Immature natural killer cell (primary cell): ENCODE data around the gene PSMD3. TPM values are rescaled to one million over a fixed set of nuclear protein-coding genes. Genes with fewer than 3 reads are reported as not detected.

Experiments
- DNase-seq, 3 donors: peaks; one replicate each; pipeline ENCODE4 v3.0.0; 2022; ENCODE audit warnings: mixed read lengths in 1 of 3
- H3K27ac Mint-ChIP-seq, 6 donors: one replicate each; pipeline ENCODE4 v1.8.0; 2020; ENCODE audit warnings: mixed read lengths in 6 of 6, mild to moderate bottlenecking in 5 of 6, inconsistent platforms in 4 of 6, moderate library complexity in 3 of 6
- H3K27me3 Mint-ChIP-seq, 3 donors: one replicate each; pipeline ENCODE4 v1.8.0; 2020 to 2021; ENCODE audit warnings: low read depth in 3 of 3, mild to moderate bottlenecking in 3 of 3, mixed read lengths in 3 of 3, moderate library complexity in 3 of 3, inconsistent platforms in 1 of 3
- H3K36me3 Mint-ChIP-seq, 3 donors: one replicate each; pipeline ENCODE4 v1.8.0; 2020; ENCODE audit warnings: mixed read lengths in 3 of 3, inconsistent platforms in 2 of 3, mild to moderate bottlenecking in 2 of 3
- H3K4me1 Mint-ChIP-seq, 2 donors: one replicate each; pipeline ENCODE4 v1.8.0; 2020; ENCODE audit warnings: inconsistent platforms in 2 of 2, mild to moderate bottlenecking in 2 of 2, mixed read lengths in 2 of 2, moderate library complexity in 1 of 2
- H3K4me3 Mint-ChIP-seq, 5 donors: one replicate each; pipeline ENCODE4 v1.8.0; 2020; ENCODE audit warnings: mild to moderate bottlenecking in 5 of 5, mixed read lengths in 5 of 5, inconsistent platforms in 3 of 5, moderate library complexity in 3 of 5
- H3K9me3 Mint-ChIP-seq, 6 donors: one replicate each; pipeline ENCODE4 v1.8.0; 2020; ENCODE audit warnings: mild to moderate bottlenecking in 6 of 6, mixed read lengths in 6 of 6, inconsistent platforms in 4 of 6, moderate library complexity in 3 of 6
- polyA plus RNA-seq, 3 donors: library from polyadenylated mRNA; unstranded; fragments of 300-500 nt; fragmentation: Illumina TruSeq; gene quantifications; one replicate each; pipeline ENCODE4 v1.2.3, GENCODE V29; 2021

The PSMD3 gene
- polyA plus RNA-seq, 3 donors from 2014 or later = 47.0 to 59.1 (median 47.7) TPM

DNA sequence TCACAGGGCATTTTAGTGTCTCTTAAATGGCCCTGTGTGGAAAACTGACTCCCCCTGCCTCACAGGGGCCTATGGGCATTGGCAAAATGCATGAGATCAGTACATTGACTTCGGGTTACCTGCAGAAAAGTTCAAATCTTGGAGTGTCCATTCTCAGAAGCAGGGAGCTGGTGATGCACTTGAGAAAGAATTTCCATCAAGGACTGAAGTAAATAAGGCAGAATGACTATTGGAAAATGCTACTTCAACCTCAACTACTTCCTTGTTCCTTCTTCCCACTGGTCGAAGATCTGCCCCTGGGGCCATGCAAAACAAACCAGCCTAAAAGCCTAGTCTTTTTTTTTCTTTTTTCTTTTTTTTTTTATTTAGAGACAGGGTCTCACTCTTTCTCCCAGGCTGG, 31.6 kb upstream of the PSMD3 start:
- DNase-seq = no peak
- Mint-ChIP-seq H3K4me1 (peaks cover 13 to 14% of the 10 kb centered on the region in 2 donors), H3K36me3 (no peaks in the 10 kb centered on the region), H3K27me3 (no peaks in the 10 kb centered on the region), H3K4me3 (no peak overlapping the region), H3K27ac (peak overlapping the region in 1 of 6 donors; percentile 28), H3K9me3 (no peaks in the 10 kb centered on the region)

DNA sequence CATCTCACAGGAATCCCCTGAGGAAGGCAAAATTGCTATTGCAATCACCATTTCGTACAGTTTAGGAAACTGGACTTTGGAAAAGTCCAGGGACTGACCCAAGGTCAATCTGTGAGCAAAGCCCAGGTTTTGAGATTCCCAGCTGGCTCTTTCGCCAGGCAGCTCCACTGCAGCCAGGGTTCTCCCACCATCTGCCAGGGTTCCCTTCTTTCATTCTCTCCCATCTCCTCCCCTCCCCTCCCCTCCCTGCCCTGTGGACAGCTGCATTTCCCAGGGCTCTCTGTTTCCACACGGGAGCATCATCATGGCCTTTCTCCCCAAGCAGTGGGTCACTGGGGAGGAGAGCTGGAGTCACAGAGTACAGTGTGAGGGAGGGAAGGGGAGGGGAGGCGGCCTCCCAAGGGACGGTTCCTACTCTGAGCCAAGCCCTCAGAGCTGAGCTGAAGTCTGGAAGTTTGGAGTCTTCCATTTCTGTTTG, 29.7 kb upstream of the PSMD3 start:
- Mint-ChIP-seq H3K9me3 (no peaks in the 10 kb centered on the region), H3K4me1 (peaks cover 13 to 14% of the 10 kb centered on the region in 2 donors), H3K36me3 (no peaks in the 10 kb centered on the region), H3K27ac (peak overlapping the region in 1 of 6 donors; percentile 25), H3K4me3 (peak overlapping the region in 2 of 5 donors; percentile 3 to 38), H3K27me3 (no peaks in the 10 kb centered on the region)
- DNase-seq = no peak

DNA sequence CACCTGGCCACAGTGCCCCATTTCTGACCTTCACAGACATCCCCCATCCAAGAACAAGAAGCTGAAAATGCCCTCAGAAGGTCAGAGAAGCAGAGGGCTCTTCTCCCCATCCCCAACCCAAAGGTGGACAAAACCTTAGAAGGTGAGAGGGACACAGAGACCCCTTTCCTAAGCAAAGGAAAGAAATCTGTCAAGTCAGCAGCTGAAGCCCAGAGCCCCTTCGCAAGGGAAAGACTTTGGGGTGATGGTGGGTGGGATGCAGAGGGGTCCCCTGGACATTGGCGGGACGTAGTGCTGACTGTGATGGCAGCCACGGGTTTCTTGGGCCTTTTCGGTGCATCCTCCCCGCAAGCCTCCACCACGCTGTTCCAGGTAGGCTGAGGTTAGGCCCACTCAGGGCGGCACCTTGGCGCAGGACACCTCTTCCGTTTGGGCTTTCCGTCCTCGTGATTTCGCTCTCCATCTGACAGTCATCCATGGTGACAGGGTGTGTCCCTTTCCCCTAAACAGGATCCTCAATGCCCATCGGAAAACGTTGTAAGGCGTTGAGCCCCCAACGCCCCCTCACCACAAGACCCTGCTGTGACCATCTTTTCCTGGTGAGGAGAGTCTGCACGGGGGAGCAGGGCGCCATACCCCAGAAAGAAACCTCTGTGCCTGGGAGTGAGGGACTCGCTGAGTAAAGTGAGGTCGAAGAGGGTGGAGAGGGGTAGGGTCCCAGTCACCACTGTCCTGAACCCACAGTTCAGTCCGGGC, 28.5 kb upstream of the PSMD3 start:
- Mint-ChIP-seq H3K27me3 (no peaks in the 10 kb centered on the region), H3K9me3 (no peaks in the 10 kb centered on the region), H3K4me1 (peaks cover 13 to 14% of the 10 kb centered on the region in 2 donors), H3K36me3 (no peaks in the 10 kb centered on the region), H3K27ac (peak overlapping the region in 3 of 6 donors; percentile 40 to 50 (median 48)), H3K4me3 (peak overlapping the region; percentile 58 to 78 (median 68))
- DNase-seq = no peak

DNA sequence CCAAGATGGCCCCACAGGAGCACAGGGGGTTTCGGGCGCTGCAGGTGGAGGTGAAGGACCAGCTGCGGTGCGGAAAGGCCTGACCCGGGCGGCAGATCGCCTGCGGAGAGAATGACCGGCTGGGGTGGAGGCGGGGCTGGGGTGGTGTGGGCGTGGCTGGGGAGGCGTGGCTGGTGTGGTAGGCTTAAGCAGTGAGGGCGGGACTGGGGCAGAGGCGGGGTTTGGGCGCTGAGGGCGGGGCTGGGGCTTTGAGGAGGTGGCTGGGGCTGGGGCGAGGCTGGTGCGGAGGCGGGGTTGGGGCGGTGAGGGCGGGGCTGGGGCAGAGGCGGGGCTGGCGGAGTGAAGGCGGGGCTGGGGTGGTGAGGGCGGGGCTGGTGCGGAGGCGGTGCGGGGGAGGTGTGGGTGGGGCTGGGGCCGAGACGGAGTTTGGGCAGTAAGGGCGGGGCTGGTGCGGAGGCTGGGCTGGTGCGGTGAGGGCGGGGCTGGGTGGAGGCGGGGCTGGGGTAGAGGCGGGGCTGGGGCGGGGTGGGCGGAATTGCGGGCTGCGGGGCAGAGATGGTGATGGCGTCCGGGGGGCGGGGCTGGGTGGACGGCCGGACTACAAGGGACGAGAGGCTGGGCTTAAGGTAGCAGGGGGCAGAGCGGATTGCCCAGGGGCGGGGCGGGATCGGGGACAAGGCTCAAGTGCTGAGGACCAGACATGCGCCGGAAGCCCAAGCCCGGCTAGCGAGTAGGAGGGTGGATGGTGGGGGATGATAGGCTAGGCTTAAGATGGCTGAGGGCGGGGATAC, 27.7 kb upstream of the PSMD3 start:
- no peaks in the 10 kb centered on the region for H3K9me3 Mint-ChIP-seq
- peak overlapping the region; percentile 73 to 84 (median 78) for H3K4me3 Mint-ChIP-seq

DNA sequence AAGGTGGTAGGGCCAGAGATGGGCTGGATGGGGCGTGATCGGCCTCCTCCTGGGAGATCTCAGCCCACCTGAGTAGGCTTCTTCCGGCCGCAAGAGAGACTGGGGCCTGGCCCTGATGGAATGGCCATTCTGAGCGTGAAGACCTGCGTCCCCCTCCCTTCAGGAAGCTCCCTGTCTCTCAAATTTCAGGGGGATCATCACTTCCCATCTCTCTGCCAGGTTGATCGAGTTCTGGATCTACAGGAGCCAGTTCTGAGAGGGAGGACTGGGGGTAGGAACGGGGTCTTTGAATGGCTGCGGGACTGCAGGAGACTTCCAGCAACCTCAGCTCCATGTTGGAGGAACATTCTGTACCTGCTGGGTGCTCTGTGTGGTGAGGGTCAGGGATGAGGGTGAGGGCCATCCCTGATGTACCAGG, 27.1 kb upstream of the PSMD3 start:
- H3K4me3 Mint-ChIP-seq = peak overlapping the region; percentile 71 to 84 (median 76)

More for the DNA sequence above, 27.7 kb upstream of the PSMD3 start:
- Mint-ChIP-seq H3K36me3 (no peaks in the 10 kb centered on the region), H3K27ac (peak overlapping the region; percentile 78 to 88 (median 80)), H3K27me3 (no peaks in the 10 kb centered on the region), H3K4me1 (peaks cover 13 to 14% of the 10 kb centered on the region in 2 donors)
- peak; percentile 88 to 92 (median 88) for DNase-seq

DNA sequence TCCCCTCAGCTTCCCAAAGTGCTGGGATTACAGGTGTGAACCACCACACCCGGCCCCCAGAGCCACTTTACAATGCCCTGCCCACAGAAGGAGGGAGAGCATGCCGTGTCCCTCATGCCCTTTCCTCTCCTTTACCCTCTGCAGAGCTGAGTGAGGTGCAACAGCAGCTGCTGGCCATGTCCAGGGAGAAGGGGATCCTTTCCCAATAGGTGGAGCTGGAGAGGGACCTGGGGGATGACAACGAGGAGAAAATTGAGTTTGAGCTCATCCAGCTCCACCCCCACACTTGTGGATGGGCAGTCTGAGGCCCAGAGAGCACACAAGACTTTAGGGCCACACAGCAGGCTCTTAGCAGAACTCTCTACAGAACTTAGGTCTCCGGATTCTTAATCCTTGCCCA, 25.7 kb upstream of the PSMD3 start:
- DNase-seq = no peak
- Mint-ChIP-seq H3K4me1 (peaks cover 17 to 20% of the 10 kb centered on the region in 2 donors), H3K9me3 (no peaks in the 10 kb centered on the region), H3K27ac (peak overlapping the region in 2 of 6 donors; percentile 45 to 49), H3K36me3 (no peaks in the 10 kb centered on the region), H3K4me3 (peak overlapping the region in 1 of 5 donors; percentile 30), H3K27me3 (peaks cover 0 to 2% (median 0%) of the 10 kb centered on the region in 3 donors)

More for the DNA sequence above, 27.1 kb upstream of the PSMD3 start:
- no peak for DNase-seq
- no peaks in the 10 kb centered on the region for H3K27me3 Mint-ChIP-seq
- H3K27ac Mint-ChIP-seq = peak overlapping the region; percentile 78 to 88 (median 80)
- no peaks in the 10 kb centered on the region for H3K9me3 Mint-ChIP-seq
- H3K36me3 Mint-ChIP-seq = no peaks in the 10 kb centered on the region
- H3K4me1 Mint-ChIP-seq = peaks cover 13 to 14% of the 10 kb centered on the region in 2 donors

DNA sequence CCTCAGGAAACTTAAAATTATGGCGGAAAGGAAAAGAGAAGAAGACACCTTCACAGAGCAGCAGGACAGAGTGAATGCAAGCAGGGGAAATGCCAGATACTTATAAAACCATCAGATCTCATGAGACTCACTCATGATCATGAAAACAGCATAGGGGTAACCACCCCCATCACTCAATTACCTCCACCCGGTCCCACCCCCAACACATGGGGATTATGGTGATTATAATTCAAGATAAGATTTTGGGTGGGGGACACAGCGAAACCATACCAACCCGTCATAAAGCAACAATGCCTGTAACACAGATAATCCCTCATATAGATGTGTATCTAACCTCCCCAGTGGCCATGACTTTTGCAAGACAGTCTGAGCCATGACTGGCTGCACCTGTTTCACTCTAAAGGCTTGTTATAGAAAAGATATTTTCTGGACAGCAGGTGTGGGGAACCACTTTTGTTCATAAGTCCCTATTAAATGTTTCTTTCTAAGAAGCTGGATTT, 24.8 kb upstream of the PSMD3 start:
- no peaks in the 10 kb centered on the region for H3K36me3 Mint-ChIP-seq
- peaks cover 0 to 2% (median 0%) of the 10 kb centered on the region in 3 donors for H3K27me3 Mint-ChIP-seq
- H3K4me1 Mint-ChIP-seq = peaks cover 20 to 21% of the 10 kb centered on the region in 2 donors
- H3K9me3 Mint-ChIP-seq = no peaks in the 10 kb centered on the region
- no peak overlapping the region for H3K4me3 Mint-ChIP-seq
- DNase-seq = no peak
- peak overlapping the region in 1 of 6 donors; percentile 55 for H3K27ac Mint-ChIP-seq

DNA sequence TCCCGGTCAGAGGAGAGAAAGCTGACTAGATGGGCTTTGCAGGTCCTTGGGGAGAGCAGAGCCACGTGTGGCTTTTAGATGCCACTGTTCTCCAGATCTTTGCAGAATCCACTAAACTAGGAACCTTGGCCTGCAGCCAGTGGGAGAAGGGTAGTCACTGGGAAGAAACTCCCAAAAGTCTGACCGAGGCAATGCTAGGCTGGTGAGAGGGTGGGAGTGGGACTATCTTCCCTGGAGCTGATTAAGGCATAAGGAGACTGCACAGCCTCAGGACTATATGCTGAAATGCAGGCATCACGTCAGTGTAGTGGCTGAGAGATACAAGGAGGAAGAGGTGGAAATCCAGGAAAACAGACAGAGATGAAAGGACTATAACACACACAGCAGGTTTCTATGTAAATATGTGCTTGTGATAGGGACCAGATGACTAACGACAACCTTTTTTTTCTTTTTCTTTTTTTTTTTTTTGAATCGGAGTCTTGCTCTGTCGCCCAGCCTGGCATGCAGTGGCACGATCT, 20.0 kb upstream of the PSMD3 start:
- Mint-ChIP-seq H3K27me3 (peaks cover 4 to 5% (median 5%) of the 10 kb centered on the region in 3 donors), H3K4me3 (no peak overlapping the region), H3K27ac (peak overlapping the region in 1 of 6 donors; percentile 77), H3K9me3 (no peaks in the 10 kb centered on the region), H3K36me3 (no peaks in the 10 kb centered on the region), H3K4me1 (peaks cover 7 to 20% of the 10 kb centered on the region in 2 donors)
- DNase-seq = no peak

DNA sequence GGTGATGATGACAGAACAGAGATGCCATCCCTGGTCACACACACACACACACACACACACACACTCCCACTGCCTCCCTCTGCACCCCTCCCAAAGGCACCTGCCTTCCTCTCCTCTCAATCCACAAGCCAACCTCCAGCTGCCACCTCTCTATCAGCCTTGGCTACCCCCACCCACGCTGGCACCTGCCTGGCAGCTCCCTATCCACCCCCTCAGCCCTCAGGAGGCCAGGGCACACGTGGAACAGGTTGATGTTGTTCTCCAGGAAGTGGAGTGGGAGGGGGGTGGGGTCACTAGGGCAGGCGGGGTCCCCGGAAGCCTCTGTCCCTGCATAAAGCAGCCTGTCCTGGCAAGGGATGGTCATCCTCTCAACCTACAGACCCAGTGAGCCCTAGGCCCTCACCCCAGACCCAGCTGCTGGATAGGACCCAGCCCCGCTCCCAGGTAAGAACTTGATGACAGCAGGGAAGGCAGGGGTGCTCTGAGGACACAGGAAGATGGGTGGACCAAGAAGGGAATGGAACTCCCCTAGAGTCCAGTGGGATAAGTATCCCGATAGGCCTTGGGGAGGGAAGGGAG, 17.9 kb upstream of the PSMD3 start, which contains the start of gene GSDMA:
TSS of gene GSDMA (plus strand) at position 363 of the 579 bp plus-strand sequence. CDS start 2,684 bp downstream, outside the sequence.
- no peaks in the 10 kb centered on the region for H3K9me3 Mint-ChIP-seq
- peak within 1 kb of the TSS in 1 of 5 donors; percentile 55 for H3K4me3 Mint-ChIP-seq
- no peak for DNase-seq
- peaks cover 7 to 39% of the 10 kb centered on the region in 2 donors for H3K4me1 Mint-ChIP-seq
- peaks cover 5 to 9% (median 6%) of the 10 kb centered on the region in 3 donors for H3K27me3 Mint-ChIP-seq
- peak within 1 kb of the TSS in 3 of 6 donors; percentile 6 to 91 (median 75) for H3K27ac Mint-ChIP-seq
- no peaks in the 10 kb centered on the region for H3K36me3 Mint-ChIP-seq

DNA sequence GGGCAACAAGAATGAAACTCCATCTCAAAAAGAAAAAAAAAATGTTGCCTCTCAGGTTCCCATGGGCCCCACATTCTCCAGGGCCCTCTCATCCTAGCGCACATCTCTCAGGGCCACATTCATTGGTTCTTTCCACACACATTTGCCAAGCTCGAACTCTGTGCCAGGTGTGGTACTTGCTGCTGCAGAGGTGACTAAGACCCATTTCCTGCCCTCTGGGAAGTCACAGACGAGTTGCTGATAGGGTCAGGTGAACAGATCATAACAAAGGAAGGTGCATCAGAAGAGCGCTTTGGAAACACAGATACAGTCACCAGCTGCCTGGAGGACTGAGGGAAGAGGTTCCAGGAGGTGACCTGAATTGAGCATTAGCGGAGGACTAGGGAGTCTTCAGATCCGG, 16.8 kb upstream of the PSMD3 start:
- peaks cover 5 to 42% of the 10 kb centered on the region in 2 donors for H3K4me1 Mint-ChIP-seq

DNA sequence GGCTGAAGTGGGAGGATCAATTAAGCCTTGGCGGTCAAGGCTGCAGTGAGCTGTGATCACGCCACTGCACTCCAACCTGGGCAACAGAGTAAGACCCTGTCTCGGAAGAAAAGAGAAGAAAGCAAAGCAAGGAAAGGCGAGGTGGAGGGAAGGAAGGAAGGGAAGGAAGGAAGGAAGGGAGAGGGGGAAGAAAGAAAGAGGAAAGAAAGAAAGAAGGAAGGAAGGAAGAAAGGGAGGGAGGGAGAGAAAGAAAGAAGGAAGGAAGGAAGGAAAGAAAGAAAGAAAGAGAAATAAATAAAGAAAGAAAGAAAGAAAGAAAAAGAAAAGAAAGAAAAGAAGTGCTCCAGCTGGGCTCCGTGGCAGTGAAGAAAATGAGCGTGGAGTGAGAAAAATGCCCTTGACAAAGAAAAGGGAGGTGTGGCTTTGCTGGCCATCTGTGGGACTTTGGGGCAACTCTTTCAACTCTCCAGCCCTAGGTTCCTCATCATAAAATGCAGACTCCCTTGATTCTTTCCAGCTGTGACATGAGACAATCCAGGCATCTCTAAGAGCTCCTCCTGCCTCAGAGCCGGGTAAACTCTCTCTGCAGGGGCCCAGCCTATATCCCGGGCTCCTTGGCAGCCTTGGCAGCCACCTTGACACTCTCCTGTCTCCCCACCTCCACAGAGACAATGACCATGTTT, 15.4 kb upstream of the PSMD3 start:
- Mint-ChIP-seq H3K36me3 (no peaks in the 10 kb centered on the region), H3K27me3 (peaks cover 8 to 13% (median 8%) of the 10 kb centered on the region in 3 donors), H3K9me3 (no peaks in the 10 kb centered on the region), H3K27ac (peak overlapping the region in 1 of 6 donors; percentile 81), H3K4me3 (no peak overlapping the region), H3K4me1 (peaks cover 0 to 39% of the 10 kb centered on the region in 2 donors)
- DNase-seq = no peak

More for the DNA sequence above, 16.8 kb upstream of the PSMD3 start:
- H3K27ac Mint-ChIP-seq = peak overlapping the region in 3 of 6 donors; percentile 6 to 91 (median 75)
- DNase-seq = no peak
- no peak overlapping the region for H3K4me3 Mint-ChIP-seq
- no peaks in the 10 kb centered on the region for H3K36me3 Mint-ChIP-seq
- peaks cover 6 to 13% (median 8%) of the 10 kb centered on the region in 3 donors for H3K27me3 Mint-ChIP-seq
- no peaks in the 10 kb centered on the region for H3K9me3 Mint-ChIP-seq

DNA sequence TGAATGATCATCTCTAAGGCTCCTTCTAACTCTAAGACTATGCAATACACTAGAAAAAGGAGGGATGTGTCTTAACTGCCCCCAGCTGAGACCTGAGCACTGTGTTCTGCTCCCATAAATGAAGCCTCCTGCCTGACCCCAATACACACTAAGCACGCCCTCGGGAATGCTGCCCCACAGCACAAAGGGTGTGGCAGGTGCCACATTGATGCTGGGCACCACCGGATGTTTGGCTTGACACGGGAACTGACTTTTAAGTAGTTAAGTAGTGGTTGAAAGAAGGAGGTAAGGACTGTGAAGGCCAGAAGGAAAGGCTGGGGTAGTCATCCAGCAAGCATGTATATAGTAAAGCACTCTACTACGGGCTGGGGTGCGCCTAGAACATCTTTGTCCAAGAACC, 13.8 kb upstream of the PSMD3 start:
- Mint-ChIP-seq H3K27me3 (peaks cover 6 to 14% (median 13%) of the 10 kb centered on the region in 3 donors), H3K9me3 (no peaks in the 10 kb centered on the region), H3K4me1 (peaks cover 0 to 37% of the 10 kb centered on the region in 2 donors), H3K27ac (peak overlapping the region in 4 of 6 donors; percentile 62 to 90 (median 71)), H3K36me3 (no peaks in the 10 kb centered on the region), H3K4me3 (peak overlapping the region in 3 of 5 donors; percentile 41 to 78 (median 69))
- peak in 1 of 3 donors; percentile 16 for DNase-seq
